Testis (tissue), 2 donors: ENCODE results near the gene NAPB.

Experiments
- CTCF ChIP-seq, 3 experiments: fragments of 450-650 bp in 2 of 3; fragments of 200-600 bp in 1 of 3; sonication (generic) in 1 of 3; IDR thresholded peaks; one replicate each; pipeline ENCODE4 v1.5.1; 2016 to 2019; ENCODE audit warnings: antibody characterized with exemption in 3 of 3, mild to moderate bottlenecking in 2 of 3, moderate library complexity in 1 of 3
- POLR2A ChIP-seq: fragments of 450-650 bp; IDR thresholded peaks from one replicate; pipeline ENCODE4 v1.6.1; 2017; ENCODE audit warnings: antibody characterized with exemption, mild to moderate bottlenecking, moderate library complexity

DNA sequence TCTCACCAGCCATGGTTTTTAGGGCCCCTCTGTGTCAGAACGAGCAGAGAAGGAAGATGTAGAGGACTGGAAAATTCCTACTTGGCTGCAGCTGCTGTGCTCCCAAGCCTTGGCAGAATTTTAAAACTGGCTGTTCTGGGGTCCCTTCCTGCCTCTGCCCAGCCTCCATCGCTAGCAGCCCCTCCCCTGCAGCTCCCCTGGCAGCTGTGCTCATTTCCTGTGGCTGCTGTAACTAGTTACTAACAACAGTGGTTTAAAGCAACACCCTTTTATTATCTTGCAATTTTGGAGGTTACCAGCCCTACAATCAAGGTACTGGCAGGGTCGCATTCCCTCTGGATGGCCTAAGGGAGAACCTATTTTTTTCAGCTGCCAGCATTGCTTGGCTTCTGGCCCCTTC is 35.1 kb upstream of the NAPB start:
- TF ChIP-seq CTCF (IDR thresholded peaks at IDR 0.05) = no peak
- TF ChIP-seq POLR2A = no peak
